Esophagus mucosa (tissue), 1 donor: ENCODE results near the gene ERG. TPM values are rescaled to one million over a fixed set of nuclear protein-coding genes. Genes with fewer than 3 reads are reported as not detected.

Experiments
- ATAC-seq: fragments of 200-7000 bp; cut with Tn5 transposase; one replicate; pipeline ENCODE4 v1.9.1; 2020
- total RNA-seq: library from RNA; stranded (reverse); gene quantifications from one replicate; pipeline ENCODE4 v1.2.4, GENCODE V29; 2023
- donor health status: DM: yes; HTN: yes; CAD: no.

The ERG gene
- total RNA-seq, 1 donor from 2014 or later, result 5.1 TPM

DNA sequence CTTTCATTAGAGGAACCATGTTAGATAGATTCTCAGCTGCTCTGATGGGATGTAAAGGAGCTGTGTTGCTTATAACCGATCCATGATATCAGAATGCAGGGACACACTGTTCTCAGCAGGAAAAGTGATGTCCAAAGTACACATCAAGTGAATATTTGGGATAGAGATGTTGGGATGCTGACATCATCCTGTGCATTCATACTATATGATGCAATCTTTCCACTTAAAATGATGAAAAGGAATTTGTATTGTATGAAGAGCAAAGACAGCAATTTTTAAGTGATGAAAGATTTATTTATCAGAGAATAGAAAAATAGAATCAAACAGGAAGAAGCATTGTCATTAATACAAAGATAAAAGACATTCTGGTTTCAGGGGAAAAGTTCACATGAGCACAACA lies 110.1 kb downstream of the ERG start:
- ATAC-seq, result no peak

DNA sequence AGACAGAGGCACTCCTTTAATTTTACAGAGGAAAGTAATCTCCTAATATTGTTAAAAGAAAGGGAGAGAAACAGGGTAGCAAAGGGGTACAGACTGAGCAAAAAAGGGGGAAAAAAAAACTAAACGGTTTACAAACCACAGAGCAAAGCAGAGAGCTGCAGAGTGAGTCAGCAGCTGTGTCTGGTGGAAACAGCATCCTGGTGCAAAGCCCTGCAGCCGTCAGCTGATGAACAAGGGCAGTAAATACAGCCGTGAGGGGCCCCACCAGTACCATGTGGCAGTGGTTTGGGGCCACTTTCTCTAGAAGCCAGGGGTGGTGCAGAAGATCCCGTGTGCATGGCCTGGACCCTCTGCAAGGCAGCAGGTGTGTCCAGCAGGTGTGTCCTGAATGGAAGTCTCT lies 111.3 kb downstream of the ERG start:
- ATAC-seq, result no peak

DNA sequence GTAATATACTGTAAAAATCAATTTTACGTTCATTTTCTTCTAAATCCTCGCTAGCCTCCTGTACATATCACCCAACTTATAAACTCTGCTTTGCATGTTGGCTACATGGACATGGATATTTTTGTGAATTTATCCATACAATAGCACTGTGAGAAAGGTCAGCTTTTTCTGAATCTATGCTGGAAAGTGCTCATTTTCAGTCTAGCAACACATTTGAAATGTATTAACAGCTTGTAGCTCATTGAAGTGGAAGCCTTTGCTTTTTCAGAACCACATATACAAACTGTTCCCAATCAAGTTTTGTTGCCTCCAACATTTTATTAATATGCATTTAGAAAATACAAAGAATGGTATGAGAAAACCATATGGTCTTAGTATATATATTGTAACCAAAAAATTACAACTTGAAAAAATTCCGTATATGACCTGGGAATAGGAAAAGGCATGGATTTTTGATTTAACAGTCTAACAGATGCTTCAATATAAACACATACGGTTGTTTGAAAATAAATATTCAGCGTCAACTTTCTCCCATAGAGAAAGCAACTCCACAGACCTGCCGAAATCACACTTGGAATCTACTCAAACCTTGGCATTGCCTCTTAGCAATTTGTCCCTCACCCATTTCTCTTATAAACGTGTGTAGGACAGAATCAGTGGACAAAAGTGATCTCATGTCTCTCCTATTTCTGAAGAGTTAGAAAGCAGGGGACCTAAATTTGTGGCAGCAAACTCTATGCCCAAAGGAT lies 112.7 kb downstream of the ERG start:
- no peak for ATAC-seq

DNA sequence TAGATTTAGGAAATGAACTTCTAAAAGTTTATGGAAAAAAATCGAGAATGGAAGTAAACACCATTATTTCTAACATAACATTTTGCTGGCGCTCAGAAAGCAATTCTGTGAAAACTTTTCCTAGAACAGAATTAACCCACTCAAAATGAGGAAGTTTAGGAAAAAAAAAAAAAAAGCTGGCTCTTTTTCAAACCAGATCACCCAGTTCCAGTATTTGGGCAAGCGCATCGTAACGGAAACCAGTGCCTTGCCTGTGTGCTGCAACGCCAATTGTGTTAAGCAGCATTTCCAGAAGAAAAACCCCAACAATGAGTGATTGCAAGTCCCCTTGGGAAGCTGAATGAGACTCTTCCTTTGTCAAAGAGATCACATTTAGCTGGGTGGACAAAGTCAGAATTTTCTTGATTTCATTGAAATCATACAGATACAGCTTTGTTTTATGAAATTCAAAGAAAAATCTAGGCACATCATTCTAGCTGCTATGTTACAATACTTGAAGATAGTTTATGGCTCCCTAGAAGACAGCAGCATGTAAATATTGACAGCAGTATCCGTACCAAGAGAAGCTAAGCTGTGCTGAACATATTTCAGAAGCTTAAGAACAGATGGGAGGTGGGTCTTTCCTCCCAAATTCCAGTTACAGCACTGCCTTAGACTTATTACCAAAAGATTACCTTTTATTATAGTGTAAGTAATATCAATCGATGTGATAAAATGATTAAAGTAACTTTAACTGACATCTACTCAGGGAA lies 113.4 kb downstream of the ERG start:
- ATAC-seq, result no peak

DNA sequence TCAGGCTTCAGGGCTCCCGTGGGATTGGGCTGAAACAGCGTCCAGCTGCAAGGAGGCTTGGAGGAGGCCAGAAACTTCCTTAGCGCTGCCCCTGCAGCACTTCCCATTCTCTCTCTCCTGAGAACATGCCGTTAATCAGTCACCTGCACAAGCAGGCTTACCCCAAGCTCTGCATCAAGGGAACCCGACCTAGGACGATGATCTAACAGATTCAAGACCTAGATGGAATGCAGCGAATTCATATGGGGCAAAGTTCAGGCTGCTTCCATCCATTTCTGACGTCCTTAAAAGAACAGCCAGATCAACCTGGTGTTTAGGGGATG lies 114.1 kb downstream of the ERG start:
- ATAC-seq, result no peak

DNA sequence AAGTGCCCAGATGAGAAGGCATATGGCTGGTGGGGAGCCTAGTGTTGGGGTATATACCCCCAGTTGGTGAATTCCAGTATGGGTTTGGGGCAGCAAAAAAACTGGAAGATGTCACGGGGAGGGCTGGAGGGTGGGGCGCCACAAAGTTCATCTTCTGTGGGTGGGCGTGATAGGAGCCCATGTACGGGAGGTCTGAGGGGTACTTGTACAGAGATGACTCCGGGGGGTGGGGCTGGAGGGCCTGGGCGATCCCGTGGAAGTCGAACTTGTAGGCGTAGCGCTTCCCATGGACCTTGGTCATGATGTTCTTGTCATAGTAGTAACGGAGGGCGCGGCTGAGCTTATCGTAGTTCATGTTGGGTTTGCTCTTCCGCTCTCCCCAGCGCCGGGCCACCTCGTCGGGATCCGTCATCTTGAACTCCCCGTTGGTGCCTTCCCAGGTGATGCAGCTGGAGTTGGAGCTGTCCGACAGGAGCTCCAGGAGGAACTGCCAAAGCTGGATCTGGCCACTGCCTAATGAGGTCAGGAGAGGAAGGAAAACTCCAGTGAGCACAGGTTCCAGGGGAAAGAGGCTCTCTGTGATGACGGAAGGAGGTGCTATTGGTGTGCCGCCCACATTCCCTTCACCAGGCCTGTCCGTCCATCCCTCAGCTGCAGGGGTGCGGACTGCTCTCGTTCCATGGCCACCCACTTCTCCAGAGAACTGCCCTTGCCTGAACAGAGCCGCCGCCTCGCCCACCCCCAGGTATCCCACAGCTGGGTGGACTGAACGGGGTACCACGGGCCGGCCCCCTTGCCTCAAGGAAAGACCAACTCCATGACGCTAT lies 114.7 kb downstream of the ERG start:
- no peak for ATAC-seq

DNA sequence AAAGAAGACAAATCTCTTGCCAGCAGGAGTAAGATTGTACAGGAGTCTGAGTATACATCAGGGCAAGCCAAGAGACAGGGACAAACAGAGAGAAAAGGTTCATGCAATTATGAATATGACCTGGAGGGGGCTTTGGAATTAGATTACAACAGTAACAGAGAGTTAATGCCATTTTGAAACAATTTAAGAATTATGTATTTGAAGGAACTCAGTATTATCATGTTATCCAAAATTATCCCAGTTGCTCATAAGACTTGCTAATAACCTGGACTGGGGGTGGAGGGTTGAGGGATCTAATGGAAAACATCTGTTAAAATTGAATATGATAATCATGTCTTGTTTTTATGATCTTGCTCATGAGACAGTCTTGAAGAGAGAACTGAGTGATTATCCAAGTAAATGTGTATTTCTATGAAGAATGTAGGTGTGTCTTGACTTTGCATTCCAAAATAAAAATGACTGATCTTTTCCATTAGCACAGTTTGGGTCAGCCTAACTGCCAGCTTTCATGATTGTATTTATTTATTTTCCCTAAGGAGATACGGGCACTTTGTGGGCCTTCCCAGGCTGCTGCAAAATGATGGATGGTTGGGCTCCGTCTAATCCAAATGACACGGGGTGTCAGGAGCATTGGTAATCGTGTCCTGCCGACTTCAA lies 117.7 kb downstream of the ERG start:
- ATAC-seq, result no peak

DNA sequence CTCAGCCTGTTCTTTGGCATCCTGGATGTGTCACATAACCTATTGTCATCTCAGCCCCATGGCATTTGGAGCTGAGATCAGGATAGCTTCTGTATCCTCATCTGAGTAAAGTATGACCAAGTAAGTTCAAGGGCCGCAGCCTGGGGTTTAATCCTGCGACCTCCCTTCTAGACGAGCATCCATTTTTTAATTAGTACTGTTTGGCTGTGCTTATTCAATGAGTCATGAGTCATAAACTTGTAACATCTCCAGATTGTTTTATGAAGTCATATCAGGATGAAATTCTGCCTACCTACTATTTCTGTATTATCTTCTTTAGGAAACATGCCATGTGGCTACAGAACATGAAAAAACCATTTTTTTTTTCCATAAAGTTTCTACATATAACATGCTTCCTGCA lies 119.1 kb downstream of the ERG start:
- ATAC-seq, result no peak

DNA sequence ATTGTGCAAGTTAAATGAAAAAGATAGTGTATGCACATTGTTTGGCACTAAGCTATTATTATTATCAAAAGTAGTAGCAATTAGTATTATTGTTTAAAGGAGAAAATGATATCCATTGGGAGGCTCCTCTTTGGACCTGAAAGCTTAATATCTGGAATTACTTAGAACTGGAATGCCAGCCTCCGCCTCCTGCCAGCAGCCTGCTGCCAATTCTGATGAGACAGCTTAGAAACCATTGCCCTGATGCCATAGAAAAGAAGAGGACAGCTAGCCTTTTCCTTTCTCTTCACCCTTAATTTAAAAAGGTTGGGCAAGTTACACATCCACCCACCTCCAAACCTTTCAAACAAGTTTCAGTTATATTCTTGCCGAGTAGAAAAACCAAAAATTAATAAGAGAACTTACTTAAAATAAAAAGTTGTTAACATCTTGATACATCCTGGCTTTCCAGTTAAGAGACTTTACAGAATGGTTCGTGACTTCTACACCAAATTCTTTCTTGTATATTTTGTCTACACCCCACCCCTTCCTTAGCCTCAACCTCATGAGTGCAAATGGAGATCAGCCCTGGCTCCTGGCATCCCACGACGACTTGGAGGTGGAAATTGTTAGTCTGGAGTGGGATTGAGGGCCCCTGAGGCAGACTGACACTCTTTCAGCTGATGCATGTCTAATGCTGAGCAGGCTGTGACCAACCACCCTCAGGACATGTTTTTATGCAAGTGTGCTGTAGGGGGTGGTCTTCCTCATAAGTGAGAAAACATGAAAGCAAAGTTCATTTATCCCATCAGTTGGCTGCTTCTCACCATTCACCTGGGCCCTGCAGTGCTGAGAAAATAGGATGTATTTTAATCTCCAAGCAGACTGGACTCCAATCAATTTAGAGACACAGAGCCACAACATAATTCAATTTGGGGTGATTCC lies 120.8 kb downstream of the ERG start:
- ATAC-seq, result no peak

DNA sequence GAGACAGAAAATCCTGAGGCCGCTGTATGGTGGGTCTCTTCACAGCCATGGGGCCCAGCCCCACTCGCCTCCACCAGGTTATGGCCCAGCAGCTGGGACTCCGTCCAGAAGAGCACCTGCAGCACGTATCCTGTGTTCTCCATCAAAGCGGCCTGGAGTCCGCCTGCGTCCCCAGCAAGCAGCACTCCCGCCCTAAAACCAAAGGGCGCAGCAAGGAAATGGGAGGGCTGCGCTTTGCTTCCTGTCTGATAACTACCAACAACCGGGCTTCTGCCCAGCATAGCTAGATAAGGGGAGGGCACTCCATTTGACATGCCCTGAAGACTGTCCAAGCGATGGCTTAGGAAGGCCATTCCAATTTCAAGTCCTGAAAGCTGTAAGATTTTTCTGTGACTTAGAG lies 121.6 kb downstream of the ERG start:
- peak; percentile 32 for ATAC-seq

DNA sequence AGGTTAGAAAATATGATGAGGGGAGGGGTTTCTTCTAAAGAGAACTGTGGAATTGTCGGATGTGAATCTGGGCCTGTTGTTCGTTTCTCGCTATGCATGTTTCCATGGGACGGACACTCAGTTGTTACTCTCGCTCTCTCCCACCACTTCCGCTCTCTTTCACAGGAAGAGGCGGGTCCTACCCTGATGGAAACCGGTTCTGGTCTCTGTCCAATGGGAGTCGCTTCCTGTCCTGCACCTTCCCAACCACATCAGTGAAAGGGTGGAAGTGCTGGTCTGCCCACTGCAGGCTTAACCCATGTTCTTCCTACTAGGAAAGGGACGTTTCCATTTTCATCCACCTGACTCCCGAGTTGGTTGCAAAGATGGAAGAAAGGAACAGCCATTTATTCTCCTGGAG lies 122.0 kb downstream of the ERG start:
- ATAC-seq, result peak; percentile 51

DNA sequence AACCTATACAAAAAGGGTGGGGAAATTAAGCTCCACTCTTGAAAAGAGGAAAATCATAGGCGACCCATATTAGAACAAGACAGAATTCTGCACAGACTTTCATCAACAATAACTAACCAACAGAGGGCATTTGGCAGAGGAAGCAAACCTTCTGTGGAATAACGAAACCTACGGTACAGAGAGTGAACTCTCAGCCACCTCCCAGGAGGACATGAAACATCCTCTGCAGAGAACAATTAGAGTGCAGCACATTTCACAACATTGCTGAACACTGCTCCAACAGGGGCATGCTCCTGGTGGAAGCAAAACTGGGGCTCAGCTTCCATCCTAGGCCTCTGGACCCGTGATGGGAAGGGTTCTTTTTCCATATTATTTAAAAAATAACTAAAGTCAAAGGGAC lies 130.6 kb downstream of the ERG start:
- no peak for ATAC-seq

DNA sequence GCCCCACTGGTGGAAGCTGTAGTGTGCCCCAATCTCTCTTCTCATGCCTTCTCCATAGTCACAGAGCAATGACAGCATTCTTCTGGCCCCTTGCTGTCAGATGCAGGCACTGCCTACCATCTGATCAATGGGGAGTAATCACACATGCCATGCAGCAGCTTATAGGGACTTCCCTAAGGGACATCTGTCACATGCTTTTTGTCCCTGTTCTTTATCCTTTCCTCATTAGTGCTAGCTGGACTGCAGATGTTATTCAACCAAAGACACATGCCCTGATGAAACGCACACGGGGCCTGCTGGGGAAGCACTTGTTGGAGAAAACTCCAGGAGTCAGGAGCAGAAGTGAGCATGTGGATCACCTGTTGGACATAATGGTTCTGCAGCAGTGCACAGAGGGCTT lies 132.8 kb downstream of the ERG start:
- no peak for ATAC-seq

DNA sequence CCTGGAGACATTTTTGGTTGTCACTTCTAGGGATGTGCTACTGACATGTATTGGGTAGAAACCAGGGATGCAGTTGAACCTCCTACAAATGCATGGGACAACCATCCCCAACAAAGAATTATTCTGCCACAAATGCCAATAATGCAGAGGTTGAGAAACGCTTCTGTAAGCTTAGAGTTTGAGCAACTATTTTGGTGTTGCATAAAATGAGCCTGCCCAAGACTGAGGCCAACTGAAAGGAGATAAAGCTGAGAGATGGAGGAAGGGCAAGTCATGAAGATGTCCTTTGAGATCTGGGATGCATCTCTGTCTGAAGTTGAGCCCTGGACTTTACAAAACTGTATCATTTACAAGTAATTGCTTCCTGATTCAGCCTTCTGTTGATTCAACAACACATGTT lies 134.6 kb downstream of the ERG start:
- ATAC-seq, result no peak

DNA sequence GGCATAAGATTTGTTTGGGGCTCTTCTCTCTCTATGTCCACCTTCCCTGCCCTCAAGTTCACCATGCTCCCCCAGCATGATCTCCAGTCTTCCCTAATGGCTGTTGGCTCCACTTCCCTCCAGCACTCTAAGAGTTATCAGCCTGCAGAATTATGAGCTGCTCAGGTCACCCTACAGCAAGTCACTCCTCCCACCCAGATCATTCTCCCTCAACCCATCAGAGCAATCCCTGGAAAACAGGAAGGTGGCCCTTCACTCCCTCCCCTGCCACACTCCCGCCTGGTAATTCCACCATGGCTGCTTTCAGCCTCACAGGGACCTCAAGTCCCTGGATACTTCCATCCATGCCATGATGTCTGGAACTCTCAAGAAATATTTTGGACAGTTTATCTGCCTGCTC lies 137.0 kb downstream of the ERG start:
- ATAC-seq, result no peak

DNA sequence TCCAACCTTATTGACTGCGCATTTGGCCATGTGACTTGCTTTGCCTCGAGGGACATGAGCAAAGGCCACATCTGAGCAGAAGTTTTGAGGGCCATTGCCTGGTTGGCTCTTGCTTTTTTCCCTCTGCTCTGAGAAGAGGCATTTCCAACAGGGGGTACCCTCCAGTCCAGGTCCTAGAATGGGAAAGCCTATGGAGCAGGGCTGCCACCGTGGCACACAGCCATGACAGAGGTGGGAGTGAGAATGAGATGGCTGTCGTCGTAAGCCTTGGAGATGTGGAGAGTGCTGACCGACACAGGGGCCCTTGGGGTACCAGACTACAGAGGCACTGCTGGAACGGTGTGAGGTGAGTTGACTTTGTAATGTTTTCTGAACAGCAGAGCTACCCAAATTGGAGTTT lies 138.4 kb downstream of the ERG start:
- ATAC-seq, result no peak

DNA sequence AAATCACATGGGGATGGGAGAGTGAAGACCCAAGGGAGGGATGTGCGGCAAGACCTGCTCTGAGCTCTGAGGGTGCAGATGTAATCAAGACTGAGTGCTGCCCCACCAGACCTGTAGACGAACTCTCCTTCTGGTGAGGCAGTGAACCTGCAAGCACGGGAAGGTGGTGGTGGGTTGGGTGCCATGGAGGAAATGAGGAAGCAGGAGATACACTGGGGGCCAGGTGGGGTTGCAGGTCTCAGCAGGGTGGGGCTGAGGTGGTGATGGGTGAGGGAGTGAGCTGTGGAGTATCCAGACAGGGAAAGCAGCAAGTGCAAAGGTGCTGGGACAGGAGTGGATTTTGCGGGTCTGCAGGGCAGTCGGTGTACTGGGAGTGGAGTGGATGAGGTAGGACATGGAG lies 139.2 kb downstream of the ERG start:
- ATAC-seq, result no peak

DNA sequence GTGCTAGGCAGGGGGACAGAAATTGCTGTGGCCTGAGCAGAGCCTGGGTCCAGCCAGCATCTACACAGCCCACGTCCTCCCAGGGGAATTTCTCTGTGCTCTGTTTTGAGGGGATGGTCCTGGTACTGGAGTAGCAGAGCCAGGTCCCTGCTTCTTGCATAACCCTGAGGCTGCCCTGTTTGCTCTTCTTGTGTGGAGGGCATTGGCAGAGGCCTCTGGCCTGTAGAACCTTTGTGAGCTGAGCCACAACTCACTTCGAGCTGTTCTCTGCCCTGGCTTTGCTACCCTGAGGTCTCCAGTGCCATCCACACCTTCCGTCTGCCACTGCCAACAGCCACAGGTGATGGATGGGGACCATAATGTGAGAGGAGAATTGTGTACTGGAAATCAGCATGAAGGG lies 139.6 kb downstream of the ERG start:
- ATAC-seq, result no peak

DNA sequence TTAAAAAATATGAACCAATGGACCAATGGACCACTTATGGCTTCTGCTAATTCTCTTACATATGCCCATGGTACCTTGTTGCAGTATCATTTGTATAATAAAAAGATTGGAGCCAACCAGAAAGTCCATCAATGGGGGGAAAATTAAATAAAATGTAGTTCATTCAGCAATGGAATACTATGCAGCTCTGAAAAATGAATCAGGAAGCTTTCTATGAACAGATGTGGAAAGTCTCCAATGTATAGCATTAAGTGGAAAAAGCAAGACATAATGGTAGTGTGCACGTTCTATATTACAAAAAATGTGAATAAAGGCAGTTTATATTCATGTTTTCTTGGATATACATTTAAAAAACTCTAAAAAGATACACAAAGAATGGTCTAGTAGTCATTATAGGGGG lies 140.2 kb downstream of the ERG start:
- no peak for ATAC-seq

DNA sequence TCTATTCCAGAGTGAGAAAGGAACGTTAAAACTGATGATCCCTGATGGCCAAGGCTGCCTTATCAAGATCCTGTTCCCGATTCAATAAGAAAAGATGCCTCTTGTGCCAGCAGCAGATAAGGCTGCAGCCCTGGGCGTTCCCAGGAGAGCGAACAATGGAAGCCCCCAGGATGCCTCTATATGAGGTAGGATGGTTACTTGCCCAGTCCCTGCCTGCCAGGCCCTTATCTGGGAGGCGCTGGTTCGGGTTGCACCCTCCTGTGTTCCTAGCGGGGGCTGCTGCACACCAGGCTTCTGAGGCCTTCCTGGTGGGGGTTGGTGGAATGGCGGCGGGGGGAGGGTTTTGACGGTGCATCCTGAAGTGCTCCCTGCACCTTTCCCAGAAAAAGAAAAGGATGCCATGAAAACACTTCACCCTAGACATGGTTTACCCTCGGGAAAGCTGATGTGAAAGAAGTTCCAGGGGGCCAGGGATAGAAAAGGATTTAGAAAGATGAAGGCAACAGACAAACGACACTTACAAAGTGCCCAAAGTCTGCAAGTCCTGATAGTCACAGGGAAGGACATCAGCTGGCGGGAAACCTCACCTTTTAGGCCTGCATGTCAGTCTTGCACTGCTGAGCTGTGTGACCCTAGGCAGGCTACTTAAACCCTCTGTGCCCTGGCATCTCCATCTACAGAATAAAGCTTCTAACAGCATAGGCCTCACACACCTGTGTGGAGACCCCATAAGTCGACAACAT lies 141.2 kb downstream of the ERG start:
- no peak for ATAC-seq
